GM18502 (cell line): ENCODE measurements around the gene TPM1.

Experiments used
- ATAC-seq: cut with Tn5 transposase; IDR thresholded peaks from one replicate; pipeline ENCODE4 v1.9.1; 2021; ENCODE audit warnings: mild to moderate bottlenecking; ENCODE audit not compliant: unreplicated experiment, poor library complexity

TPM1 gene

GRCh38 chr15:63071288-63071909 is 28.9 kb downstream of the TPM1 start:
- ATAC-seq, result no peak

- ATAC-seq, result no peak
These were observed 29.6 kb downstream of the TPM1 start for GRCh38 chr15:63072023-63072650.

- ATAC-seq, result no peak
These were observed 30.3 kb downstream of the TPM1 start for GRCh38 chr15:63072809-63073277.

- no peak for ATAC-seq
These were observed 31.1 kb downstream of the TPM1 start for GRCh38 chr15:63073497-63074172.

GRCh38 chr15:63075015-63075983 is 32.8 kb downstream of the TPM1 start:
- no peak for ATAC-seq

GRCh38 chr15:63075984-63076713 is 33.6 kb downstream of the TPM1 start:
- ATAC-seq, result no peak

- ATAC-seq, result no peak
These were observed 34.1 kb downstream of the TPM1 start for GRCh38 chr15:63076714-63077046.

- ATAC-seq, result no peak
These were observed 35.4 kb downstream of the TPM1 start for GRCh38 chr15:63077952-63078351.

GRCh38 chr15:63079947-63080626 is 37.5 kb downstream of the TPM1 start:
- ATAC-seq, result no peak

GRCh38 chr15:63080634-63081250 is 38.2 kb downstream of the TPM1 start:
- ATAC-seq, result no peak

GRCh38 chr15:63082366-63082765 is 39.8 kb downstream of the TPM1 start:
- no peak for ATAC-seq

GRCh38 chr15:63083044-63083443 is 40.5 kb downstream of the TPM1 start:
- ATAC-seq, result no peak

- ATAC-seq, result no peak
These were observed 41.0 kb downstream of the TPM1 start for GRCh38 chr15:63083541-63083940.

GRCh38 chr15:63084806-63085205 is 42.3 kb downstream of the TPM1 start:
- ATAC-seq, result no peak

- no peak for ATAC-seq
These were observed 42.7 kb downstream of the TPM1 start for GRCh38 chr15:63085289-63085688.

- ATAC-seq, result no peak
These were observed 43.7 kb downstream of the TPM1 start for GRCh38 chr15:63086271-63086670.

GRCh38 chr15:63086947-63087346 is 44.4 kb downstream of the TPM1 start:
- ATAC-seq, result no peak

GRCh38 chr15:63088533-63089245 is 46.1 kb downstream of the TPM1 start:
- no peak for ATAC-seq
